K562 (cell line): ENCODE data around the gene CRYBA4. TPM values are rescaled to one million over a fixed set of nuclear protein-coding genes. Genes with fewer than 3 reads are reported as not detected.

ENCODE experiments used
- CBX1 ChIP-seq: sonication (generic); IDR thresholded peaks from 2 replicates; pipeline ENCODE4 v1.6.1; 2016; ENCODE audit warnings: antibody characterized with exemption, low read depth, mild to moderate bottlenecking
- CBX8 ChIP-seq: fragments of 200-600 bp; sonication (generic); IDR thresholded peaks from 2 replicates; pipeline ENCODE4 v1.6.1; 2012; ENCODE audit warnings: borderline replicate concordance, mixed run types, low read depth, mild to moderate bottlenecking, moderate library complexity, mixed read lengths, low read length, control low read depth, inconsistent platforms; ENCODE audit not compliant: poor library complexity, severe bottlenecking; ENCODE audit errors: extremely low read depth
- KDM1A ChIP-seq, 2 experiments: fragments of 450-650 bp; IDR thresholded peaks; 2 replicates each; pipeline ENCODE4 v1.6.1; 2016; ENCODE audit warnings: mild to moderate bottlenecking in 2 of 2
- MCM3 ChIP-seq: fragments of 450-650 bp; IDR thresholded peaks from 2 replicates; pipeline ENCODE4 v1.6.1; 2016
- MXI1 ChIP-seq: IDR thresholded peaks from 2 replicates; pipeline ENCODE4 v1.6.1; 2011; ENCODE audit warnings: low read depth, mild to moderate bottlenecking, improper control_type of control experiment, low read length
- RBM34 ChIP-seq: fragments of 200-400 bp; formaldehyde crosslinking; IDR thresholded peaks from 2 replicates; pipeline ENCODE4 v1.6.1; 2018; ENCODE audit warnings: low read length, borderline replicate concordance; ENCODE audit not compliant: insufficient read depth
- REST ChIP-seq, 2 experiments: fragments of 450-650 bp; formaldehyde crosslinking in 1 of 2; IDR thresholded peaks; 2 replicates each; pipeline versions ENCODE4 v1.4.0 to v1.6.1; 2014 to 2020; ENCODE audit warnings: mild to moderate bottlenecking in 2 of 2, borderline replicate concordance in 1 of 2, low read depth in 1 of 2
- SNRNP70 ChIP-seq: fragments of 200-400 bp; formaldehyde crosslinking; optimal IDR thresholded peaks from 2 replicates; pipeline ENCODE3; 2017; ENCODE audit warnings: low read depth, low read length
- STAT6 ChIP-seq: sonication (generic); formaldehyde crosslinking; IDR thresholded peaks from 2 replicates; pipeline ENCODE4 v1.8.1; 2023; ENCODE audit warnings: mild to moderate bottlenecking, missing genetic modification reagents
- TRIM28 ChIP-seq: fragments of 450-650 bp; IDR thresholded peaks from 2 replicates; pipeline ENCODE4 v1.6.1; 2017
- ZBTB9 ChIP-seq: fragments of 450-650 bp; formaldehyde crosslinking; IDR thresholded peaks from 2 replicates; pipeline ENCODE4 v1.4.0; 2020; ENCODE audit warnings: mild to moderate bottlenecking, moderate library complexity
- ZNF3 ChIP-seq: fragments of 250-450 bp; sonication (Bioruptor Pico); IDR thresholded peaks from 2 replicates; pipeline ENCODE4 v1.5.0; 2021; ENCODE audit warnings: mild to moderate bottlenecking, moderate library complexity
- ZNF830 ChIP-seq: fragments of 250-450 bp; sonication (Bioruptor Pico); IDR thresholded peaks from 2 replicates; pipeline ENCODE4 v1.5.0; 2021; ENCODE audit warnings: mild to moderate bottlenecking
- polyA plus RNA-seq, 8 experiments: library from polyadenylated mRNA; depleted of rRNA in 4 of 8; stranded (reverse) in 5 of 8; unstranded in 3 of 8; fragments of >200 nt; fragmentation: Nextera tagmentation in 2 of 8; fragmentation: Illumina TruSeq in 1 of 8; extraction: Ambion mirVana in 2 of 8; extraction: Trizol in 1 of 8; gene quantifications; 2 replicates each; pipeline versions ENCODE4 v1.2.1 to v1.2.3, GENCODE V29; 2011 to 2014; ENCODE audit warnings: inconsistent platforms in 1 of 8, missing spikeins in 1 of 8
- total RNA-seq, 7 experiments: library from RNA; depleted of rRNA in 6 of 7; stranded (reverse); fragments of >200 nt in 6 of 7; fragmentation: Illumina TruSeq in 2 of 7; extraction: Trizol in 2 of 7; gene quantifications; 2 replicates each; pipeline versions ENCODE4 v1.2.1 to v1.2.3, GENCODE V29; 2011 to 2021; ENCODE audit warnings: low replicate concordance in 1 of 7

CRYBA4 gene
- total and polyA plus RNA-seq, 9 of the 15 experiments (the other 6 are each of a cell fraction or from before 2014, with no cell fraction given): 0.59 to 3.3 (median 1.6) TPM

DNA sequence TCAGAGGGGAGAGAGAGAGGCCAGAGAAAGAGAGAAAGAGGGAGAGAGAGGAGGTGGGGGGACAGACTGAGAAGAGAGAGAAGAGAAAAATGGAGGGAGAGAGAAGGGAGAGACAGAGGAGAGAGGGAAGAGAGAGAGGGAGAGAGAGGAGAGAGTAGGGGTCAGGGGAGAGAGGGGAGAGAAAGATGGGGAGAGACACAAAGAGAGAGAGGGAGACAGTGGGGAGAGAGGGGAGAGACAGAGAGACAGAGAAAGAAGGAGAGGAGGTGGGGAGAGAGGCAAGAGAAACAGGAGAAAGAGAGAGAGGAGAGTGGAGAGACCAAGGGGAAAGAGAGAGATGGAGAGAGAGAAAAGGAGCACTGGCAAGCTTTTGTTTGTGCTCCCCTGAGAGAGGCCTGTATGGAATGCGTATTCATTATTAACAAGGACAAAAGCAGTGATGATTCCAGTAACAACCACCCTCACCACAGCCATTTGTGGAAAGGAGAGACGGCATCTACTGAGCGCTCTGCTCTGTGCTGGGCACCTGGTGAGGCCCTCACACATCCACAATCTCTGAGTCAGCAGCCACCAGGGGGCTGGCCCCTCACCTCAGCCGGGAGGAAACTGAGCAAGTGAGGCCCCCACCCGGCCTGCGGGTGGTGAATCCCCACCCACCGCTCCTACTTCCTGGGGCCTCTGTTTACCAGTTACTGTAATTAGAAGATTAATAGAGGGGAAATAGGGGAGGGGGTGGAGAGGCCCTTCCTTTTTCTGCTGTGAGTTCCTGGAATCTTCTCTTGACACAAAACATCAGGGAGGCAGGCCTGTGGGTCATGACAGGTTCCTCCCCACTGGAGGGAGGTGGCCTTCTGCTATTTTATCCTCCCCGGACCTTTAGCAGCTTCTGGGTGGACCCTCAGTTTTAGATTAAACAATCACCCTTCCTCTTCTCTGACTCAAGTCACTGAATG lies 21.0 kb downstream of the CRYBA4 start (continued):
- TF ChIP-seq MXI1: no peak
- TF ChIP-seq KDM1A (IDR thresholded peaks at IDR 0.05): 0 out of 4 replicates have a peak, but pooled peaks of 1 of the 2 experiments have one; percentile 17
- no peak for TF ChIP-seq TRIM28
- no peak for TF ChIP-seq ZBTB9 (CRISPR knock-in tag)
- TF ChIP-seq STAT6 (CRISPR knock-in tag): no peak
- TF ChIP-seq ZNF830 (CRISPR knock-in tag): no peak
- TF ChIP-seq SNRNP70: no peak
- no peak for TF ChIP-seq RBM34
- TF ChIP-seq ZNF3 (CRISPR knock-in tag): no peak
- peak; percentile 23; the same call in 1 of the 2 replicates for TF ChIP-seq REST (IDR thresholded peaks at IDR 0.05; ENCODE audit: borderline replicate concordance)
- no peak for TF ChIP-seq REST (CRISPR knock-in tag; IDR thresholded peaks at IDR 0.05; ENCODE audit: low read depth)
- no peak for TF ChIP-seq CBX1
- TF ChIP-seq CBX8: no peak
- no peak for TF ChIP-seq MCM3
